ENCODE data around the gene SLC22A17. TPM values are rescaled to one million over a fixed set of nuclear protein-coding genes. Genes with fewer than 3 reads are reported as not detected.

SLC22A17 gene
- total RNA-seq, 4 donors from 2014 or later: 55.9 to 91.0 (median 58.3) TPM

- H3K4me1 ChIP-seq: peaks cover 0 to 55% (median 6%) of the 10 kb centered on the region in 4 donors
- WGBS, 2 donors: 82 to 85% methylated on average over 3 of the region's 3 CpGs
- no peaks in the 10 kb centered on the region for H3K36me3 ChIP-seq
- TF ChIP-seq EP300 (IDR thresholded peaks at IDR 0.05): no peak
- TF ChIP-seq, protein P1, sequence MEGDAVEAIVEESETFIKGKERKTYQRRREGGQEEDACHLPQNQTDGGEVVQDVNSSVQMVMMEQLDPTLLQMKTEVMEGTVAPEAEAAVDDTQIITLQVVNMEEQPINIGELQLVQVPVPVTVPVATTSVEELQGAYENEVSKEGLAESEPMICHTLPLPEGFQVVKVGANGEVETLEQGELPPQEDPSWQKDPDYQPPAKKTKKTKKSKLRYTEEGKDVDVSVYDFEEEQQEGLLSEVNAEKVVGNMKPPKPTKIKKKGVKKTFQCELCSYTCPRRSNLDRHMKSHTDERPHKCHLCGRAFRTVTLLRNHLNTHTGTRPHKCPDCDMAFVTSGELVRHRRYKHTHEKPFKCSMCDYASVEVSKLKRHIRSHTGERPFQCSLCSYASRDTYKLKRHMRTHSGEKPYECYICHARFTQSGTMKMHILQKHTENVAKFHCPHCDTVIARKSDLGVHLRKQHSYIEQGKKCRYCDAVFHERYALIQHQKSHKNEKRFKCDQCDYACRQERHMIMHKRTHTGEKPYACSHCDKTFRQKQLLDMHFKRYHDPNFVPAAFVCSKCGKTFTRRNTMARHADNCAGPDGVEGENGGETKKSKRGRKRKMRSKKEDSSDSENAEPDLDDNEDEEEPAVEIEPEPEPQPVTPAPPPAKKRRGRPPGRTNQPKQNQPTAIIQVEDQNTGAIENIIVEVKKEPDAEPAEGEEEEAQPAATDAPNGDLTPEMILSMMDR (IDR thresholded peaks at IDR 0.05): no peak
- no peak for TF ChIP-seq POLR2A (IDR thresholded peaks at IDR 0.05)
- no peaks in the 10 kb centered on the region for H3K9me3 ChIP-seq
- H3K27ac ChIP-seq: peak overlapping the region in 2 of 4 donors; percentile 8 to 36
- H3K27me3 ChIP-seq: no peaks in the 10 kb centered on the region
- H3K4me3 ChIP-seq: no peak overlapping the region
- DNase-seq (ENCODE audit: low spot score in 2 of 2): no peak
These were observed 20.4 kb upstream of the SLC22A17 start for GRCh38 chr14:23373041-23373440.

- H3K4me1 ChIP-seq: peaks cover 0 to 50% (median 6%) of the 10 kb centered on the region in 4 donors
- WGBS, 2 donors: 47 to 52% methylated on average over 2 of the region's 2 CpGs
- peak within 1 kb of the TSS in 2 of 4 donors; percentile 8 to 36 for H3K27ac ChIP-seq
- TF ChIP-seq POLR2A (IDR thresholded peaks at IDR 0.05): no peak
- TF ChIP-seq, protein P1 (IDR thresholded peaks at IDR 0.05): no peak
- TF ChIP-seq EP300 (IDR thresholded peaks at IDR 0.05): no peak
- no peaks in the 10 kb centered on the region for H3K27me3 ChIP-seq
- DNase-seq (ENCODE audit: low spot score in 2 of 2): no peak
- no peaks in the 10 kb centered on the region for H3K36me3 ChIP-seq
- H3K9me3 ChIP-seq: no peaks in the 10 kb centered on the region
- no peak within 1 kb of the TSS for H3K4me3 ChIP-seq
These were observed 19.8 kb upstream of the SLC22A17 start, which contains the start of gene IL25 for GRCh38 chr14:23372509-23372908. Gene IL25, plus strand, starts transcription at chr14:23372809.

- TF ChIP-seq EP300 (IDR thresholded peaks at IDR 0.05) (no peak), POLR2A (IDR thresholded peaks at IDR 0.05) (no peak)
- TF ChIP-seq, protein P1 (IDR thresholded peaks at IDR 0.05): no peak
These were observed 19.2 kb upstream of the SLC22A17 start for GRCh38 chr14:23371865-23372264.

DNA sequence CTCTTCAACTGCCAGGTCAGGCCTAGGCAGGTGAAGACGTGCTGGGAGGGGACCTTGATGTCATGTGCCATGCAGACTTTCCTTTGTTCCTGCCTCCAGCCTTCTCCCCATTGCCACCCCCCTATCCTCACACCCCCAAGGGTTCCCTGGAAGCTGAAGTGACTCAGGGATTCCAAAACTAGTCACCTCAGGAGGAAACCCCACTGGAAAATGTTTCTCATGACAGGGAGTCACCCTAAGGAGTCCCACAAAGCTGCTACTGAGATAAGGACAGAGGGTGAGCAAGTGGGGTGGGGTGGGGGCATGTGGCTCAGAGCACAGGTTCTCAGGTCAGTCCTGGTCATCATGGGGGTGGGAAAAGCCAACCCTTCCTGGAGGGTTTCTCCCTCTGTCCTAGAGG is 17.5 kb upstream of the SLC22A17 start:
- no peak for DNase-seq (ENCODE audit: low spot score in 2 of 2)
- Histone ChIP-seq H3K27ac (no peak overlapping the region), H3K36me3 (no peaks in the 10 kb centered on the region), H3K4me1 (peaks cover 0 to 45% (median under 1%) of the 10 kb centered on the region in 4 donors), H3K27me3 (no peaks in the 10 kb centered on the region), H3K4me3 (no peak overlapping the region), H3K9me3 (no peaks in the 10 kb centered on the region)
- TF ChIP-seq EP300 (IDR thresholded peaks at IDR 0.05) (no peak), POLR2A (IDR thresholded peaks at IDR 0.05) (no peak)
- TF ChIP-seq, protein P1 (IDR thresholded peaks at IDR 0.05): no peak
- 62 to 67% methylated on average over 1 of the region's 1 CpG for WGBS, 2 donors

More at GRCh38 chr14:23371865-23372264, 19.2 kb upstream of the SLC22A17 start:
- Histone ChIP-seq H3K4me3 (no peak overlapping the region), H3K9me3 (no peaks in the 10 kb centered on the region), H3K4me1 (peaks cover 0 to 48% (median 6%) of the 10 kb centered on the region in 4 donors), H3K27ac (no peak overlapping the region), H3K27me3 (no peaks in the 10 kb centered on the region), H3K36me3 (no peaks in the 10 kb centered on the region)
- WGBS, 2 donors: 88 to 100% methylated on average over 1 of the region's 1 CpG
- no peak for DNase-seq (ENCODE audit: low spot score in 2 of 2)

DNA sequence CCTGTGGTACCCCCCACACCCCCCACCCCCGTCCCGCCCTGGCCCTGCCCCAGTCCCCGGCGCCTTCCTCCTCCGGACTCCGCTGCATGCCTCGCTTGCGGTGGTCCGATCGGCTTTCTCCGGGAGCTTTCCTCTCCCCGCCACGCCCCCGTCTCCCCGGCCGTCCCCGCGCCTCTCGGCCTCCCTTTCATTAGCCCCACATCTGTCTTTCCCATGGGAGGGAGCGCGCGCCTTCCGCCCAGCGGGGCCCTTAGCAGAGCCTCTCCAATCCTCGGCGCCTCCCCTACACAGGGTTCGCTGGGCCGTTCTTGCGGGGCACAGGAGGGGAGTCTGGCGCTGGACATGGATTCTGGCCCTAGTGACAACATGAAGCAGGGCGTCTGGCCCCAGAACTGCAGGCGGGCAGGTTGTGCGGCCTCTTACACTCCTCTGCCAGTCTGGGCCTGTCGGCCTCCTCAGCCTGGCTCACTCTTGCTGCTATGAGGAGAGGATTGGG is 13.8 kb upstream of the SLC22A17 start:
- DNase-seq (ENCODE audit: low spot score in 2 of 2): peak; percentile 48 to 62
- TF ChIP-seq EP300 (IDR thresholded peaks at IDR 0.05) (no peak), POLR2A (IDR thresholded peaks at IDR 0.05) (peak in 1 of 2 donors; percentile 7)
- TF ChIP-seq, protein P1 (IDR thresholded peaks at IDR 0.05): no peak
- Histone ChIP-seq H3K4me3 (peak overlapping the region; percentile 49 to 87 (median 72)), H3K4me1 (peaks cover 0 to 52% (median 18%) of the 10 kb centered on the region in 4 donors), H3K27ac (peak overlapping the region; percentile 89 to 98 (median 96)), H3K9me3 (no peaks in the 10 kb centered on the region), H3K36me3 (no peaks in the 10 kb centered on the region), H3K27me3 (no peaks in the 10 kb centered on the region)
- 8 to 17% methylated on average over 34 of the region's 34 CpGs for WGBS, 2 donors

Measured in tibial nerve (tissue), 4 donors.